NT2/D1 (cell line): ENCODE results near the gene ZBED2.

Experiments
- SUZ12 ChIP-seq: IDR thresholded peaks from 2 replicates; pipeline ENCODE4 v1.6.1; 2011; ENCODE audit not compliant: insufficient read length, insufficient read depth; ENCODE audit errors: extremely low read depth
- YY1 ChIP-seq: IDR thresholded peaks from 2 replicates; pipeline ENCODE4 v1.6.1; 2011; ENCODE audit not compliant: insufficient read length, insufficient read depth

DNA sequence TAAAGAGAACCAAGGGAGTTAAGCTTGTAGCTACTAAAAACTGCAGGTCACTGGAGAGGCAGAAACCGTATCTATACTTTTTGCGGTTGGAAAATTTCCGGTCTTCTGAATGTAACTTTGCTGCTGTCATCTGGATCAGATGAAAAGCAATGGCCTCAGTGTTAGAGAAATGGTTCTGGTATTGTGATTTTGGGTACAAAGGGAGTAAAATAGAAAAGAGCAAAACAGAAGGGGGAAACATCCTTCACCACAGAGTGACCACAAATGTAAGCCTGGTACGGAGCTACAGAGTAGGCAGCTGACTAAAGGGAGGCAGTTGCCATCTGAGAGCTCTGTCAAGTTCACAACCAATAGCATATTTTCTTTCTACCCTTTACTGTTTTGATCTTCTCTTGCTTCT is 47.5 kb downstream of the ZBED2 start:
- TF ChIP-seq YY1 (no peak), SUZ12 (no peak)
